UCSD-AML1 (cell line): ENCODE measurements around the gene PRSS56.

Experiments
- DNase-seq: peaks from one replicate; lab custom pipeline; 2025; ENCODE audit not compliant: unreplicated experiment; lab: John Stamatoyannopoulos, UW

PRSS56 gene

GRCh38 chr2:232501794-232502390 is 18.3 kb upstream of the PRSS56 start:
- no peak for DNase-seq

- DNase-seq: no peak
Measured at GRCh38 chr2:232502511-232502910, 17.7 kb upstream of the PRSS56 start.

GRCh38 chr2:232502911-232503808 is 17.0 kb upstream of the PRSS56 start:
- no peak for DNase-seq

- DNase-seq: no peak
Measured at GRCh38 chr2:232503809-232504323, 16.3 kb upstream of the PRSS56 start.

GRCh38 chr2:232504438-232504837 is 15.8 kb upstream of the PRSS56 start:
- DNase-seq: no peak

GRCh38 chr2:232505856-232506255 is 14.3 kb upstream of the PRSS56 start:
- no peak for DNase-seq

- DNase-seq: no peak
Measured at GRCh38 chr2:232506709-232507108, 13.5 kb upstream of the PRSS56 start.

- DNase-seq: no peak
Measured at GRCh38 chr2:232508251-232508650, 11.9 kb upstream of the PRSS56 start.

GRCh38 chr2:232511336-232511890 is 8.8 kb upstream of the PRSS56 start:
- DNase-seq: no peak

GRCh38 chr2:232512602-232513001 is 7.6 kb upstream of the PRSS56 start:
- DNase-seq: no peak

- DNase-seq: no peak
Measured at GRCh38 chr2:232513353-232513752, 6.8 kb upstream of the PRSS56 start.

GRCh38 chr2:232515639-232516038 is 4.5 kb upstream of the PRSS56 start:
- DNase-seq: no peak

GRCh38 chr2:232516551-232516950 is 3.6 kb upstream of the PRSS56 start:
- DNase-seq: no peak

- no peak for DNase-seq
Measured at GRCh38 chr2:232518844-232519243, 1.3 kb upstream of the PRSS56 start.

GRCh38 chr2:232520489-232520888 is 301 bp downstream of the PRSS56 start:
- no peak for DNase-seq

GRCh38 chr2:232521098-232521497 is 910 bp downstream of the PRSS56 start:
- DNase-seq: no peak

- DNase-seq: peak; percentile 50
Measured at GRCh38 chr2:232521959-232522622, 1.9 kb downstream of the PRSS56 start.

GRCh38 chr2:232522623-232523401 is 2.6 kb downstream of the PRSS56 start:
- no peak for DNase-seq

- no peak for DNase-seq
Measured at GRCh38 chr2:232523402-232523681, 3.2 kb downstream of the PRSS56 start.

- DNase-seq: peak; percentile 52
Measured at GRCh38 chr2:232523682-232524597, 3.8 kb downstream of the PRSS56 start.
